Stimulated activated CD4-positive, alpha-beta T cell treated with anti-CD3 and anti-CD28 coated beads, Interleukin-2, amount 100 ng/mL, for 48 hours (primary cell): ENCODE data around the gene OCEL1.
"Not testable (repeated sequence)": the region's sequence is repeated elsewhere in the genome, so short reads cannot be mapped to it uniquely, and the experiment has no call there.

Source experiments
- DNase-seq, 2 donors: peaks; one replicate each; pipeline ENCODE4 v3.0.0-alpha.2; 2020

OCEL1 gene

GRCh38 chr19:17226002-17226933 is at the start of gene OCEL1:
Gene OCEL1, plus strand, starts transcription at chr19:17226226. Its CDS starts 22 bp downstream, at chr19:17226248.
- DNase-seq, result peak; percentile 94

GRCh38 chr19:17178291-17178690 is 47.7 kb upstream of the OCEL1 start:
- DNase-seq, result no peak

- DNase-seq, result no peak
Observed at GRCh38 chr19:17180997-17181702, 44.9 kb upstream of the OCEL1 start.

GRCh38 chr19:17183271-17183761 is 42.7 kb upstream of the OCEL1 start:
- DNase-seq, result peak in 1 of 2 donors; percentile 19

- peak; percentile 6 to 9 for DNase-seq
Observed at GRCh38 chr19:17183858-17184321, 42.1 kb upstream of the OCEL1 start.

GRCh38 chr19:17184371-17184841 is 41.6 kb upstream of the OCEL1 start:
- DNase-seq, result peak in 1 of 2 donors; percentile 21

GRCh38 chr19:17185590-17185989 is 40.4 kb upstream of the OCEL1 start:
- DNase-seq, result no peak

GRCh38 chr19:17191736-17192135 is 34.3 kb upstream of the OCEL1 start:
- DNase-seq, result not testable (repeated sequence)

- DNase-seq, result no peak
Observed at GRCh38 chr19:17192751-17193150, 33.3 kb upstream of the OCEL1 start.

GRCh38 chr19:17194608-17195007 is 31.4 kb upstream of the OCEL1 start:
- no peak for DNase-seq

- DNase-seq, result no peak
Observed at GRCh38 chr19:17195106-17195505, 30.9 kb upstream of the OCEL1 start.

GRCh38 chr19:17196610-17197009 is 29.4 kb upstream of the OCEL1 start:
- no peak for DNase-seq

- no peak for DNase-seq
Observed at GRCh38 chr19:17197666-17198065, 28.4 kb upstream of the OCEL1 start.

GRCh38 chr19:17200408-17201079 is 25.5 kb upstream of the OCEL1 start:
- DNase-seq, result no peak

- DNase-seq, result no peak
Observed at GRCh38 chr19:17202249-17202648, 23.8 kb upstream of the OCEL1 start.

GRCh38 chr19:17202713-17203112 is 23.3 kb upstream of the OCEL1 start:
- no peak for DNase-seq

- DNase-seq, result peak; percentile 48 to 54
Observed at GRCh38 chr19:17205237-17206140, 20.5 kb upstream of the OCEL1 start.

- no peak for DNase-seq
Observed at GRCh38 chr19:17206736-17207581, 19.1 kb upstream of the OCEL1 start.

GRCh38 chr19:17209126-17210036 is 16.6 kb upstream of the OCEL1 start:
- DNase-seq, result peak; percentile 31 to 51

- DNase-seq, result no peak
Observed at GRCh38 chr19:17210296-17210695, 15.7 kb upstream of the OCEL1 start.
